IPS-NIHi7 (cell line): ENCODE results near the gene STAC3.

Source experiments
- DNase-seq: peaks from one replicate; pipeline ENCODE4 v3.0.0; 2012; ENCODE audit warnings: mixed read lengths; ENCODE audit errors: extremely low spot score

Gene STAC3

GRCh38 chr12:57223191-57224165 is 27.5 kb downstream of the STAC3 start:
- no peak for DNase-seq

GRCh38 chr12:57222286-57223190 is 28.4 kb downstream of the STAC3 start:
- no peak for DNase-seq

- DNase-seq = no peak
Observed at GRCh38 chr12:57221169-57221917, 29.6 kb downstream of the STAC3 start.

- no peak for DNase-seq
Observed at GRCh38 chr12:57220770-57221168, 30.2 kb downstream of the STAC3 start.

- DNase-seq = no peak
Observed at GRCh38 chr12:57219993-57220754, 30.8 kb downstream of the STAC3 start.

GRCh38 chr12:57219205-57219992 is 31.6 kb downstream of the STAC3 start:
- no peak for DNase-seq

- DNase-seq = no peak
Observed at GRCh38 chr12:57218030-57218853, 32.7 kb downstream of the STAC3 start.

DNA sequence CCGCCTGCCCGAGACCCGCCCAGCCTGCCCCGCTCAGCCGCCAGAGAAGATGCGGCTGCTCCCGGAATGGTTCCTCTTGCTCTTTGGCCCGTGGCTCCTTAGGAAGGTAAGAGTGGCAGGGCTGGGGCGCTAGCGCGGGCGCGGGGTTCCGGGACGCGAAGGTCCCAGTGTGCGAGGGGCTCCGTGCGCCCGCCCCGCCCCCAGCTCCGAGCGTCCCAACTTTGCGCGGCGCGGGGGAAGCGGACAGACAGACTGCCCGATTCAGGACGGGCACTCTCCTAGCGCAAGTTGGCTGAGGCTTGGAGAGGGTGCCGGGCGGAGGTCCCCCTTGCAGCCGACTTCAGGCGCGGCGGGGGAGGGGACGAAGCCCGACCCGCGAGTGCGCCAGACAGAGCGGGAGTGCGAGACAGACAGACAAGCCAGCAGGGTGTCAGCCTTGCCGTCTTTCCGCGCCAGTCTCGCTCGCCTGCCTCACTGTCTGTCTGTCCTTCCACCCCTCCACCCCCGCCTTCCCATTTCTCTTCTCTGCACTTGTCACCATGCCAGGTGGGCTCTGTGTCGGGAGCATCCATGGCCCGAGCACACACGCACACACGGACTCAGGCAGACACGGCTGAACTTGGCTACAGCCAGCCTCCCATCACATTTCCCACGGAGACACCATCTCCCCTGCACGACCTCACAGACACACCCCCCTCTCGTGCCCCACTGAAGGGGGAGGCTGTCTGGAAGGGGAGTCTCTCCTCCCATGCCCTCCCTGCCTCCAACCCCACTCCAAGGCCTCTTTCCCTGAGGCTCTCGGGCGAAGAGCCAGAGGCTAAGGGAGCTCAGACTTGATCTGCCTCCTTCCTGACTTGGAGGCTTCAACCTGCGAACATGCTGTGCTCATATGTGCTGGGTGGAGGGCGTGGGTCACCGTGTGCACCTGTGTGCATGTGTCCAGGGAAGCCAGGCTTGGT is 33.8 kb downstream of the STAC3 start:
- DNase-seq = no peak

- DNase-seq = peak; percentile 67
Observed at GRCh38 chr12:57216014-57216911, 34.7 kb downstream of the STAC3 start, which contains the start of gene NXPH4. NXPH4 (plus strand) TSS chr12:57216794; CDS start chr12:57216970, 176 bp downstream.

GRCh38 chr12:57215668-57216013 is 35.3 kb downstream of the STAC3 start:
- DNase-seq = no peak

DNA sequence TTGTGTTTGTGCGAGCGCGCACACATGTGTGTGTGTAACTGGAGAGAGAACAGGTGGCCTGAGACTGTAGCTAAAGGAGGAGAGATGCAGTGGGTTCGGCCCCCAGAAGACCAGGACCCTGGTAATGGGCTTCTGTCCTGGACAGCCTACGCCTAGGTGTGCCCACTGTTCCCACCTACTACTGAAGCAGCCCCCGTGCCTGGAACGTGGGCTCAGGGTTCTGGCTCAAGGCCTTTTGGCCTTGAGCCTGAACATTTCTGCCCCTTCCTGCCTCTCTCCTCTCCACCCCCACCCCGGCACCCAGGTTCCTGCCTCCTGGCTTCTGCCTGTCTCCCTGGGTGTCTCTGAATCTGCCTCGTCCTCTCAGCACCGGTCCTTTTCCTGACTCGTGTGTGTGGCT is 35.9 kb downstream of the STAC3 start:
- DNase-seq = no peak

DNA sequence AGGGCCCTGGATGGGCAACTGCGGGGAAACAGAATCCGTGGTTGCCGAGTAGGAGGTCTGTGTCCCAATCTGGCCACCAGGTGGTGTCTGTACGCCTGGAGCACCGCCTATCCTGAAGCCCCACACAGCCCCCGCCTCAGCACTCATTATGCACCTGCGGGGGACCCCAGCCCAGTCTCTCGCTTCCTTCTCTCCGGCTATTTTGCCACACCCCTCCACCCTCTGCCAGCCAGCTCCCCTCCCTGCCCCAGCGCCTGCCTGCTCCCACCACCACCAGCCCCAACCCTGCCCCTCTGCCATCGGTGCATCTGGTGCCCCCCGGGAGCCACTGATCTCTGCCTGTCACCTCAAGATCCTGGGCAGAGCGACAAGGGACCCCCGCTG is 36.6 kb downstream of the STAC3 start:
- DNase-seq = peak; percentile 86

DNA sequence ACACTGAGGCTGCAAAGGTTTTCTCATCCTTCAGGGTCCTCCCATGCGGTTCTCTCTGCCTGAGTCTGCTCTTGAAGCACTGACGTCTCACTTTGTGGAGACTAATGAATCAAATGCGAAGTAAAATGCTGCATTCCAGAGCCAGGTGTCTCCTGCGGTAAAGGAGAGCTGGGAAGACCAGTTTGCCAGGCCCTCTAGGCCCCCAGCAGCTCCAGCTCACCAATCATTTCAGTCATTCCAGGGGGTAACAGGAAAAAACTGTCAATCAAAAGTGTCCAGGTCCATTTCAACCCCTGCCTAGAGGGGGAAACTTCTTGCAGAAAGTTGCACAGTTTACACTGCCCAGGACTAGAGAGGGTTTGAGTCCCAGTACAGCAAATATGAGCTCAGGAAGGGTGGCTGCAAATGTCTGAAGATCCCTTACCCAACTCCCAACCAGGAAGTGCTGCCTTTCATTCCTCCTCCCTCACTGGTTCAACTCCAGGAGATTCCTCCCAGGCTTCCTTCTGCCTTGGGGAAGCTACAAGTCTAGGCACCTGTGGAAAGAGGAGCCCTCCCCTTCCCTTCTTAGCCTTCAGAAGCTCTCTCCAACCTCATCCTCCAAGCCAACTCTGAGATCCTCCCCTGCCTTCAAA is 37.1 kb downstream of the STAC3 start:
- DNase-seq = no peak

DNA sequence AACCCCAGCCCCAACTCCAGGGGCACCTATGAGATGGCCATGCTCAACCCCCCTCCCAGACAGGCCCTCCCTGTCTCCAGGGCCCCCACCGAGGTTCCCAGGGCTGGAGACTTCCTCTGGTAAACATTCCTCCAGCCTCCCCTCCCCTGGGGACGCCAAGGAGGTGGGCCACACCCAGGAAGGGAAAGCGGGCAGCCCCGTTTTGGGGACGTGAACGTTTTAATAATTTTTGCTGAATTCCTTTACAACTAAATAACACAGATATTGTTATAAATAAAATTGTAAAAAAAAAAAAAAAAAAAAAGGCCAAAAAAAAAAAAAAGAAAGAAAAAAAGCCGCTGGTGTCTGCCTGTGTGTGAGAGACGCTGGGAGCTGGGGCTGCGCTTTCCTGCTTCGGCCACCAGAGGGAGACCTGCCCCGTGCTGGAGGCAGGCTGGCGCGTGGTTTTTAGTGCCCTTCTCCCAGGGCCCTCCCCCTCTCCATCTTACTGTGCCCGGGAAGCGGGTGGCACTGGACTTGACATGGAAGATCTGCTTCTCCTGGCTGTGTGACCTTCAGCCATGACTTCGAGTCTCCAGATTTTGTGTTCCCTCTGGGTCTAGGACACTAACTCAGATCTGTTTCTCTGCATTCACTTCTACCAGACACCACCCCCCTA is 37.8 kb downstream of the STAC3 start:
- DNase-seq = peak; percentile 92

DNA sequence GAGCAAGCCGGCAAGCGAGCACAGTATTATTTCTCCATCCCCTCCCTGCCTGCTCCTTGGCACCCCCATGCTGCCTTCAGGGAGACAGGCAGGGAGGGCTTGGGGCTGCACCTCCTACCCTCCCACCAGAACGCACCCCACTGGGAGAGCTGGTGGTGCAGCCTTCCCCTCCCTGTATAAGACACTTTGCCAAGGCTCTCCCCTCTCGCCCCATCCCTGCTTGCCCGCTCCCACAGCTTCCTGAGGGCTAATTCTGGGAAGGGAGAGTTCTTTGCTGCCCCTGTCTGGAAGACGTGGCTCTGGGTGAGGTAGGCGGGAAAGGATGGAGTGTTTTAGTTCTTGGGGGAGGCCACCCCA is 38.3 kb downstream of the STAC3 start:
- no peak for DNase-seq
